ENCODE measurements around the gene ILF2. TPM values are rescaled to one million over a fixed set of nuclear protein-coding genes. Genes with fewer than 3 reads are reported as not detected.

The ILF2 gene
- total and polyA plus RNA-seq, 2 of the 13 experiments (the other 11 are each of a cell fraction or from before 2014, with no cell fraction given), result 292 to 366 TPM

DNA sequence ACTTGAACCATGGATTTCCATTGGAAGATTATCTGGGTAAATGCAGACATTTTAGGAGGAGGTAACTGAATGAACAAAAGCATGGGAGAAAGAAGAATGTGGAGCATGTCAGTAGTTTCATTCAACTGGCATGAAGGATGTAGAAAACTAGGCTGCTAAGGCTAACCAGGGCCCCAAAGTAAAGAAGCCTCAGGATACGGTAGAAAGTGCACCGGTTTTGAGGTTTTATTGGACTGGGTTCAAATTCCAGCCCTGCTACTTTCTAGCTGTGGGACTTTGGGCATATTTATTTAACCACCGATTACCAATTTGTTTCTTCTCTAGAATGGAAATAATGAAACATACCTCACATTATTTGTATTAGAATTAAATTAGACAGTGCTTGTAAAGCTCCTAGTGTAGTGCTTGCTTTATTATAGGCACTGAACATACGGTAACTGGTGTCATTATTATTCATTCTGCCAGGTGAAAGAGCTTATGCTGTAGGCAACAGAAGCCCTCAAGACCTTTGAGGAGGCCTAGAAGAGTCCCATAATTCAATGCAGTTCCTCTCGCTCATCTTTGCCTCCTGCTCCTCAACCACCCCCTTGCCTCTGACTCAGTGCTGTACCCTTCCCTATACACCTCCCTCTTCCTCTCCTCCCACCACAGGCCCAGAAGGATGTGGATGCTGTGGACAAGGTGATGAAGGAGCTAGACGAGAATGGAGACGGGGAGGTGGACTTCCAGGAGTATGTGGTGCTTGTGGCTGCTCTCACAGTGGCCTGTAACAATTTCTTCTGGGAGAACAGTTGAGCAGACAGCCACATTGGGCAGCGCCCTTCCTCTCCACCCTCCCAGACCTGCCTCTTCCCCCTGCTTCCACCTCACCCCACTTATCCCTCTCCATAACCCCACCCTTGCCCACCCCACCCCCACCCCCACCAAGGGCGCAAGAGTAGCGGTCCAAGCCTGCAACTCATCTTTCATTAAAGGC, 39.5 kb downstream of the ILF2 start (continued):
- TF ChIP-seq, protein P1, sequence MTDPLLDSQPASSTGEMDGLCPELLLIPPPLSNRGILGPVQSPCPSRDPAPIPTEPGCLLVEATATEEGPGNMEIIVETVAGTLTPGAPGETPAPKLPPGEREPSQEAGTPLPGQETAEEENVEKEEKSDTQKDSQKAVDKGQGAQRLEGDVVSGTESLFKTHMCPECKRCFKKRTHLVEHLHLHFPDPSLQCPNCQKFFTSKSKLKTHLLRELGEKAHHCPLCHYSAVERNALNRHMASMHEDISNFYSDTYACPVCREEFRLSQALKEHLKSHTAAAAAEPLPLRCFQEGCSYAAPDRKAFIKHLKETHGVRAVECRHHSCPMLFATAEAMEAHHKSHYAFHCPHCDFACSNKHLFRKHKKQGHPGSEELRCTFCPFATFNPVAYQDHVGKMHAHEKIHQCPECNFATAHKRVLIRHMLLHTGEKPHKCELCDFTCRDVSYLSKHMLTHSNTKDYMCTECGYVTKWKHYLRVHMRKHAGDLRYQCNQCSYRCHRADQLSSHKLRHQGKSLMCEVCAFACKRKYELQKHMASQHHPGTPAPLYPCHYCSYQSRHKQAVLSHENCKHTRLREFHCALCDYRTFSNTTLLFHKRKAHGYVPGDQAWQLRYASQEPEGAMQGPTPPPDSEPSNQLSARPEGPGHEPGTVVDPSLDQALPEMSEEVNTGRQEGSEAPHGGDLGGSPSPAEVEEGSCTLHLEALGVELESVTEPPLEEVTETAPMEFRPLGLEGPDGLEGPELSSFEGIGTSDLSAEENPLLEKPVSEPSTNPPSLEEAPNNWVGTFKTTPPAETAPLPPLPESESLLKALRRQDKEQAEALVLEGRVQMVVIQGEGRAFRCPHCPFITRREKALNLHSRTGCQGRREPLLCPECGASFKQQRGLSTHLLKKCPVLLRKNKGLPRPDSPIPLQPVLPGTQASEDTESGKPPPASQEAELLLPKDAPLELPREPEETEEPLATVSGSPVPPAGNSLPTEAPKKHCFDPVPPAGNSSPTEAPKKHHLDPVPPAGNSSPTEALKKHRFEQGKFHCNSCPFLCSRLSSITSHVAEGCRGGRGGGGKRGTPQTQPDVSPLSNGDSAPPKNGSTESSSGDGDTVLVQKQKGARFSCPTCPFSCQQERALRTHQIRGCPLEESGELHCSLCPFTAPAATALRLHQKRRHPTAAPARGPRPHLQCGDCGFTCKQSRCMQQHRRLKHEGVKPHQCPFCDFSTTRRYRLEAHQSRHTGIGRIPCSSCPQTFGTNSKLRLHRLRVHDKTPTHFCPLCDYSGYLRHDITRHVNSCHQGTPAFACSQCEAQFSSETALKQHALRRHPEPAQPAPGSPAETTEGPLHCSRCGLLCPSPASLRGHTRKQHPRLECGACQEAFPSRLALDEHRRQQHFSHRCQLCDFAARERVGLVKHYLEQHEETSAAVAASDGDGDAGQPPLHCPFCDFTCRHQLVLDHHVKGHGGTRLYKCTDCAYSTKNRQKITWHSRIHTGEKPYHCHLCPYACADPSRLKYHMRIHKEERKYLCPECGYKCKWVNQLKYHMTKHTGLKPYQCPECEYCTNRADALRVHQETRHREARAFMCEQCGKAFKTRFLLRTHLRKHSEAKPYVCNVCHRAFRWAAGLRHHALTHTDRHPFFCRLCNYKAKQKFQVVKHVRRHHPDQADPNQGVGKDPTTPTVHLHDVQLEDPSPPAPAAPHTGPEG (CRISPR knock-in tag; IDR thresholded peaks at IDR 0.05), result no peak
- TF ChIP-seq ZSCAN12 (CRISPR knock-in tag; IDR thresholded peaks at IDR 0.05) (no peak), ESRRA (CRISPR knock-in tag; IDR thresholded peaks at IDR 0.05; ENCODE audit: low read depth) (no peak), BATF2 (CRISPR knock-in tag; IDR thresholded peaks at IDR 0.05) (no peak), TBX3 (IDR thresholded peaks at IDR 0.05; ENCODE audit: borderline replicate concordance) (no peak), POGZ (CRISPR knock-in tag; IDR thresholded peaks at IDR 0.05) (no peak), ZNF513 (CRISPR knock-in tag; conservative IDR thresholded peaks at IDR 0.05) (no peak), ZNF614 (CRISPR knock-in tag; IDR thresholded peaks at IDR 0.05; ENCODE audit: borderline replicate concordance) (no peak), ZNF468 (CRISPR knock-in tag; IDR thresholded peaks at IDR 0.05) (no peak), ZNF777 (CRISPR knock-in tag; IDR thresholded peaks at IDR 0.05) (no peak), HNF4G (IDR thresholded peaks at IDR 0.05; ENCODE audit: borderline replicate concordance, low read depth, low read length) (peak; percentile 82), HNF4G (CRISPR knock-in tag; IDR thresholded peaks at IDR 0.05; ENCODE audit: borderline replicate concordance, low read depth) (no peak), HOXA5 (CRISPR knock-in tag; IDR thresholded peaks at IDR 0.05) (no peak), THRA (CRISPR knock-in tag; IDR thresholded peaks at IDR 0.05; ENCODE audit: borderline replicate concordance) (no peak), PHF5A (CRISPR knock-in tag; IDR thresholded peaks at IDR 0.05; ENCODE audit: low read depth, unreplicated experiment) (no peak), REXO4 (CRISPR knock-in tag; IDR thresholded peaks at IDR 0.05; ENCODE audit: borderline replicate concordance) (no peak), KMT2B (CRISPR knock-in tag; IDR thresholded peaks at IDR 0.05) (no peak)
- TF ChIP-seq, protein P2, sequence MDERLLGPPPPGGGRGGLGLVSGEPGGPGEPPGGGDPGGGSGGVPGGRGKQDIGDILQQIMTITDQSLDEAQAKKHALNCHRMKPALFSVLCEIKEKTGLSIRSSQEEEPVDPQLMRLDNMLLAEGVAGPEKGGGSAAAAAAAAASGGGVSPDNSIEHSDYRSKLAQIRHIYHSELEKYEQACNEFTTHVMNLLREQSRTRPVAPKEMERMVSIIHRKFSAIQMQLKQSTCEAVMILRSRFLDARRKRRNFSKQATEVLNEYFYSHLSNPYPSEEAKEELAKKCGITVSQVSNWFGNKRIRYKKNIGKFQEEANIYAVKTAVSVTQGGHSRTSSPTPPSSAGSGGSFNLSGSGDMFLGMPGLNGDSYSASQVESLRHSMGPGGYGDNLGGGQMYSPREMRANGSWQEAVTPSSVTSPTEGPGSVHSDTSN (CRISPR knock-in tag; IDR thresholded peaks at IDR 0.05), result no peak
